Gastrocnemius medialis (tissue), 4 donors: ENCODE results near the gene SLC17A2.

Experiments
- POLR2A ChIP-seq, 2 donors: fragments of 450-650 bp; IDR thresholded peaks; one replicate each; pipeline ENCODE4 v1.6.1; 2017; ENCODE audit warnings: antibody characterized with exemption in 2 of 2, mild to moderate bottlenecking in 2 of 2, moderate library complexity in 2 of 2
- TF ChIP-seq, protein P1 (sequence below), 5 experiments: fragments of 450-650 bp in 3 of 5; fragments of 200-600 bp in 2 of 5; sonication (generic) in 2 of 5; IDR thresholded peaks in 4 of 5; conservative IDR thresholded peaks in 1 of 5; 1 replicate in 4 of 5; 2 replicates in 1 of 5; pipeline ENCODE4 v1.5.1; 2016 to 2019; ENCODE audit warnings: antibody characterized with exemption in 5 of 5, mild to moderate bottlenecking in 3 of 5, moderate library complexity in 3 of 5

DNA sequence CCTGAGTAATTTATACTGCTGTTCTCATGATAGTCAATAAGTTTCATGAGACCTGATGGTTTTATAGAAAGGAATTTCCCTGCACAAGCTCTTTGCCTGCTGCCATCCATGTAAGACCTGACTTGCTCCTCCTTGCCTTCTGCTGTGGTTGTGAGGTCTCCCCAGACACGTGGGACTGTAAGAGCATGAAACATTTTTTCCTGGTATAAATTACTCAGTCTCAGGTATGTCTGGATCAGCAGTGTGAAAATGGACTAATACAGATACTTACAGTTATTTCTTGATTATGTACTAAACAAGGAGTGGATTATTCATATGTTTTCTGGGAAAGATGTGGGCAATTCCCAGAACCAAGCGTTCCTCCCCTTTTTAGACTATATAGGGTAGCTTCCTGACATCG is 30.2 kb upstream of the SLC17A2 start:
- TF ChIP-seq POLR2A (IDR thresholded peaks at IDR 0.05): no peak
- TF ChIP-seq, protein P1, sequence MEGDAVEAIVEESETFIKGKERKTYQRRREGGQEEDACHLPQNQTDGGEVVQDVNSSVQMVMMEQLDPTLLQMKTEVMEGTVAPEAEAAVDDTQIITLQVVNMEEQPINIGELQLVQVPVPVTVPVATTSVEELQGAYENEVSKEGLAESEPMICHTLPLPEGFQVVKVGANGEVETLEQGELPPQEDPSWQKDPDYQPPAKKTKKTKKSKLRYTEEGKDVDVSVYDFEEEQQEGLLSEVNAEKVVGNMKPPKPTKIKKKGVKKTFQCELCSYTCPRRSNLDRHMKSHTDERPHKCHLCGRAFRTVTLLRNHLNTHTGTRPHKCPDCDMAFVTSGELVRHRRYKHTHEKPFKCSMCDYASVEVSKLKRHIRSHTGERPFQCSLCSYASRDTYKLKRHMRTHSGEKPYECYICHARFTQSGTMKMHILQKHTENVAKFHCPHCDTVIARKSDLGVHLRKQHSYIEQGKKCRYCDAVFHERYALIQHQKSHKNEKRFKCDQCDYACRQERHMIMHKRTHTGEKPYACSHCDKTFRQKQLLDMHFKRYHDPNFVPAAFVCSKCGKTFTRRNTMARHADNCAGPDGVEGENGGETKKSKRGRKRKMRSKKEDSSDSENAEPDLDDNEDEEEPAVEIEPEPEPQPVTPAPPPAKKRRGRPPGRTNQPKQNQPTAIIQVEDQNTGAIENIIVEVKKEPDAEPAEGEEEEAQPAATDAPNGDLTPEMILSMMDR (IDR thresholded peaks at IDR 0.05 in 4 of 5, conservative IDR thresholded peaks at IDR 0.05 in 1 of 5): no peak
